ENCODE results near the gene MIS12.

DNA sequence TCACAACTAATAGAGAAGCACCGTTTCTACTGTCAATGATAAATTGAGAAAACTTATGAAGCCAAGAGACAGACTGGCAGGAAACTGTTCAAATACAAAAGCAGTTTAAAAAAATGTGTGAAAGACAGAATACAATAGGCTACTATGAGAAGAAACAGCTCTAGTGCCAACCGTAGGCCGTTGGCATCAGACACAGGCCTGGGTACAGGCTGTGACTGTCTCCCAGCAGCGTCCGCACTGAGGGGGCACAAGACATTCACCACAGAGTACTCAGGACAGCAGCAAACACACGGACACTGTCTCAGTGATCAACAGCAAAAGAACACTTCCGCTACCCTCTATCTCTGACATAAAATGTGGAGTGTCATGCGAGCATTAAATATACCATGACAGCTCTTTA is 39.6 kb upstream of the MIS12 start:
- TF ChIP-seq, protein P1, sequence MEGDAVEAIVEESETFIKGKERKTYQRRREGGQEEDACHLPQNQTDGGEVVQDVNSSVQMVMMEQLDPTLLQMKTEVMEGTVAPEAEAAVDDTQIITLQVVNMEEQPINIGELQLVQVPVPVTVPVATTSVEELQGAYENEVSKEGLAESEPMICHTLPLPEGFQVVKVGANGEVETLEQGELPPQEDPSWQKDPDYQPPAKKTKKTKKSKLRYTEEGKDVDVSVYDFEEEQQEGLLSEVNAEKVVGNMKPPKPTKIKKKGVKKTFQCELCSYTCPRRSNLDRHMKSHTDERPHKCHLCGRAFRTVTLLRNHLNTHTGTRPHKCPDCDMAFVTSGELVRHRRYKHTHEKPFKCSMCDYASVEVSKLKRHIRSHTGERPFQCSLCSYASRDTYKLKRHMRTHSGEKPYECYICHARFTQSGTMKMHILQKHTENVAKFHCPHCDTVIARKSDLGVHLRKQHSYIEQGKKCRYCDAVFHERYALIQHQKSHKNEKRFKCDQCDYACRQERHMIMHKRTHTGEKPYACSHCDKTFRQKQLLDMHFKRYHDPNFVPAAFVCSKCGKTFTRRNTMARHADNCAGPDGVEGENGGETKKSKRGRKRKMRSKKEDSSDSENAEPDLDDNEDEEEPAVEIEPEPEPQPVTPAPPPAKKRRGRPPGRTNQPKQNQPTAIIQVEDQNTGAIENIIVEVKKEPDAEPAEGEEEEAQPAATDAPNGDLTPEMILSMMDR (IDR thresholded peaks at IDR 0.05; ENCODE audit: borderline replicate concordance, extremely low read depth, low read length, poor library complexity, severe bottlenecking), result no peak
- TF ChIP-seq EZH2 (IDR thresholded peaks at IDR 0.05; ENCODE audit: borderline replicate concordance, low read depth, low read length, severe bottlenecking), result no peak

All from DND-41 (cell line).